Loucy (cell line): ENCODE measurements around the gene LARP4B.

Experiments used
- H2AFZ ChIP-seq: fragments of 200-600 bp; sonication (generic); 2 replicates; pipeline ENCODE4 v1.6.0; 2016; ENCODE audit warnings: antibody characterized with exemption, mild to moderate bottlenecking, low read length, moderate library complexity
- H3F3A ChIP-seq: fragments of 200-600 bp; 2 replicates; pipeline ENCODE4 v1.6.0; 2016; ENCODE audit warnings: antibody characterized with exemption, low read depth, mild to moderate bottlenecking
- H3K27me3 ChIP-seq: fragments of 200-600 bp; sonication (generic); 2 replicates; pipeline ENCODE4 v1.6.1; 2014; ENCODE audit warnings: low read length, mild to moderate bottlenecking; ENCODE audit not compliant: insufficient read depth, poor library complexity, severe bottlenecking
- H3K36me3 ChIP-seq: fragments of 200-600 bp; sonication (generic); 2 replicates; pipeline ENCODE4 v1.6.1; 2016; ENCODE audit warnings: low read length; ENCODE audit not compliant: insufficient read depth
- H3K4me1 ChIP-seq: fragments of 200-600 bp; sonication (generic); 2 replicates; pipeline ENCODE4 v1.5.1; 2014; ENCODE audit warnings: low read length, mild to moderate bottlenecking; ENCODE audit not compliant: insufficient read depth, poor library complexity, severe bottlenecking
- H3K4me2 ChIP-seq: fragments of 200-600 bp; sonication (generic); 2 replicates; pipeline ENCODE4 v1.6.0; 2014; ENCODE audit warnings: antibody characterized with exemption, low read length, low read depth, mild to moderate bottlenecking; ENCODE audit not compliant: poor library complexity, severe bottlenecking
- H3K4me3 ChIP-seq: fragments of 200-600 bp; sonication (generic); 2 replicates; pipeline ENCODE4 v1.5.1; 2014; ENCODE audit warnings: low read length, mild to moderate bottlenecking, mixed read lengths; ENCODE audit not compliant: poor library complexity, severe bottlenecking
- H3K79me2 ChIP-seq: fragments of 200-600 bp; sonication (generic); 2 replicates; pipeline ENCODE4 v1.6.1; 2014; ENCODE audit warnings: low read length; ENCODE audit not compliant: insufficient read depth
- H3K9ac ChIP-seq: fragments of 200-600 bp; sonication (generic); 2 replicates; pipeline ENCODE4 v1.6.0; 2014; ENCODE audit warnings: mild to moderate bottlenecking, low read depth, low read length, moderate library complexity; ENCODE audit not compliant: poor library complexity, severe bottlenecking
- H3K9me2 ChIP-seq: fragments of 200-600 bp; sonication (generic); replicated peaks from 2 replicates; pipeline ENCODE4 v1.6.1; 2016; ENCODE audit warnings: low read depth, low read length, mixed read lengths
- H3K9me3 ChIP-seq: fragments of 200-600 bp; sonication (generic); 2 replicates; pipeline ENCODE4 v1.6.1; 2014; ENCODE audit warnings: mild to moderate bottlenecking, antibody characterized with exemption, low read length, low read depth; ENCODE audit not compliant: insufficient read depth
- H4K20me1 ChIP-seq: fragments of 200-600 bp; sonication (generic); 2 replicates; pipeline ENCODE4 v1.6.0; 2014; ENCODE audit warnings: antibody characterized with exemption, low read length, mild to moderate bottlenecking; ENCODE audit not compliant: insufficient read depth, poor library complexity, severe bottlenecking
- EZH2phosphoT487 ChIP-seq: fragments of 200-600 bp; IDR thresholded peaks from 2 replicates; pipeline ENCODE4 v1.6.1; 2018; ENCODE audit warnings: antibody characterized with exemption, mild to moderate bottlenecking, moderate library complexity, borderline replicate concordance
- TF ChIP-seq, protein P1 (sequence below): fragments of 200-600 bp; sonication (generic); conservative IDR thresholded peaks from 2 replicates; pipeline ENCODE4 v1.5.1; 2014; ENCODE audit warnings: mild to moderate bottlenecking, antibody characterized with exemption, low read length

The LARP4B gene

DNA sequence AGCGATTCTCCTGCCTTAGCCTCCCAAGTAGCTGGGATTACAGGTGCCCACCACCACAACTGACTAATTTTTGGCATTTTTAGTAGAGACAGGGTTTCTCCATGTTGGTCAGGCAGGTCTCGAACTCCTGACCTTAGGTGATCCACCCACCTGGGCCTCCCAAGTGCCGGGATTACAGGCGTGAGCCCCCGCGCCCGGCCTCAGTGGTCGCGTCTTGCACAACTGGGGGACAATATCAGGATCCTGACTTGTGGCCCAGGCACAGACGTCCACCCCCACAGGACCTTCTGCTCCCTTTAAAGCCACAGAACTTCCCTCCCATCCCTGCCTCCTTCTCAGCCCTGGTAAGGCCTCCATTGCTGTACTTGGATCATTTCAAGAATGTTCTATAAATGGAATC is 16.8 kb upstream of the LARP4B start:
- Histone ChIP-seq H3K9ac (no peak overlapping the region), H3K4me2 (no peak overlapping the region), H3K9me3 (no peaks in the 10 kb centered on the region), H3K27me3 (no peaks in the 10 kb centered on the region), H3K79me2 (no peaks in the 10 kb centered on the region), H3K36me3 (no peaks in the 10 kb centered on the region), H2AFZ (no peak overlapping the region), H4K20me1 (no peaks in the 10 kb centered on the region), H3K9me2 (no peaks in the 10 kb centered on the region), H3K4me3 (no peak overlapping the region), H3F3A (no peaks in the 10 kb centered on the region), H3K4me1 (peaks cover 8% of the 10 kb centered on the region)
- TF ChIP-seq, protein P1, sequence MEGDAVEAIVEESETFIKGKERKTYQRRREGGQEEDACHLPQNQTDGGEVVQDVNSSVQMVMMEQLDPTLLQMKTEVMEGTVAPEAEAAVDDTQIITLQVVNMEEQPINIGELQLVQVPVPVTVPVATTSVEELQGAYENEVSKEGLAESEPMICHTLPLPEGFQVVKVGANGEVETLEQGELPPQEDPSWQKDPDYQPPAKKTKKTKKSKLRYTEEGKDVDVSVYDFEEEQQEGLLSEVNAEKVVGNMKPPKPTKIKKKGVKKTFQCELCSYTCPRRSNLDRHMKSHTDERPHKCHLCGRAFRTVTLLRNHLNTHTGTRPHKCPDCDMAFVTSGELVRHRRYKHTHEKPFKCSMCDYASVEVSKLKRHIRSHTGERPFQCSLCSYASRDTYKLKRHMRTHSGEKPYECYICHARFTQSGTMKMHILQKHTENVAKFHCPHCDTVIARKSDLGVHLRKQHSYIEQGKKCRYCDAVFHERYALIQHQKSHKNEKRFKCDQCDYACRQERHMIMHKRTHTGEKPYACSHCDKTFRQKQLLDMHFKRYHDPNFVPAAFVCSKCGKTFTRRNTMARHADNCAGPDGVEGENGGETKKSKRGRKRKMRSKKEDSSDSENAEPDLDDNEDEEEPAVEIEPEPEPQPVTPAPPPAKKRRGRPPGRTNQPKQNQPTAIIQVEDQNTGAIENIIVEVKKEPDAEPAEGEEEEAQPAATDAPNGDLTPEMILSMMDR: no peak
- TF ChIP-seq EZH2phosphoT487: no peak

DNA sequence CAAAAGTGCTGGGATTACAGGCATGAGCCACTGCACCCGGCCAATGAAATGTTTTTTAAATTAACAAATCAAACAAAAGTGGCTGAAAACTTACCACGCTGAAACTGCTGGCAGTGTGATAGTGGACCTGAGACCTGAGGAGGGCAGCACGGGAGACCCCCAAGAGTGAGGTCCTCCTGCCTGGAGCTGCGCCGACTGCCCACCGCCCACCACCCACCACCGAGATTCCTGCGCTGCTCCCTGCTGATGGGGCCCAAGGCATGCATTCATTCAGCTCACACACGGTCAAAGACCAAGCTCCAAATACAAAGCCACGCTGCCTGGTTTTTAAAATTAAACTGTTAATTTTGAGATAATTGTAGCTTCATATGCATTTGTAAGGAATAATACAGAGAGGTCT is 16.4 kb upstream of the LARP4B start:
- Histone ChIP-seq H4K20me1 (no peaks in the 10 kb centered on the region), H3K4me3 (no peak overlapping the region), H3K9ac (no peak overlapping the region), H3K4me2 (no peak overlapping the region), H3F3A (no peaks in the 10 kb centered on the region), H3K79me2 (no peaks in the 10 kb centered on the region), H3K36me3 (no peaks in the 10 kb centered on the region), H3K4me1 (peaks cover 8% of the 10 kb centered on the region), H3K9me2 (no peaks in the 10 kb centered on the region), H2AFZ (no peak overlapping the region), H3K27me3 (no peaks in the 10 kb centered on the region), H3K9me3 (no peaks in the 10 kb centered on the region)
- no peak for TF ChIP-seq EZH2phosphoT487
- TF ChIP-seq, protein P1: no peak

DNA sequence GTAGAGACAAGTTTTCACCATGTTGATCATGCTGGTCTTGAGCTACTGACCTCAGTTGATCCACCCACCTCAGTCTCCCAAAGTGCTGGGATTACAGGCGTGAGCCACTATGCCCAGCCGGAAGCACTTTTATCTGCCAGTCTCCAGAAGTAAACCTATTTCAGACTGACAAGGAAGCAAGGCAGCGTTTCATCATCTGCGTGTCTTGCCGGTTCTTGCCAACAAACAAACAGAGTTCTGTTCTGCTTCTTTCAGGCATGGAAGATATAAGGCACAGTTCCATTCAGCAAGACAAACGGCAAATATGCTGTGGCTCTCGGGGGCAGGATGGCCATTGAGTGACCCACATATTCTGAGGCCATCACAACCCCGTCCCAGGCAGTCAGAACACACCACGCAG is 15.5 kb upstream of the LARP4B start:
- no peak overlapping the region for H3K4me3 ChIP-seq
- H3K27me3 ChIP-seq: no peaks in the 10 kb centered on the region
- H3K4me2 ChIP-seq: no peak overlapping the region
- no peak overlapping the region for H3K9ac ChIP-seq
- no peaks in the 10 kb centered on the region for H3F3A ChIP-seq
- H2AFZ ChIP-seq: no peak overlapping the region
- no peaks in the 10 kb centered on the region for H3K9me3 ChIP-seq
- H3K9me2 ChIP-seq: no peaks in the 10 kb centered on the region
- H3K79me2 ChIP-seq: no peaks in the 10 kb centered on the region
- H4K20me1 ChIP-seq: no peaks in the 10 kb centered on the region
- no peak for TF ChIP-seq EZH2phosphoT487
- TF ChIP-seq, protein P1: no peak
- no peaks in the 10 kb centered on the region for H3K36me3 ChIP-seq
- H3K4me1 ChIP-seq: peaks cover 8% of the 10 kb centered on the region
